HEK293 (cell line): Measurements from ENCODE around the gene ZNF425.
"Not testable (repeated sequence)": the region's sequence is repeated elsewhere in the genome, so short reads cannot be mapped to it uniquely, and the experiment has no call there.

Experiments used
- CTCF ChIA-PET: fragments of 350-600 bp; formaldehyde crosslinking; extraction: SDS; loops from one replicate; lab custom pipeline; 2021; ENCODE audit warnings: antibody characterized with exemption; lab: Yijun Ruan, JAX
- POLR2A ChIA-PET: fragments of 300-600 bp; formaldehyde crosslinking; extraction: SDS; loops from one replicate; lab custom pipeline; 2020; ENCODE audit warnings: antibody characterized with exemption, inconsistent platforms; lab: Yijun Ruan, JAX
- H3K27ac ChIP-seq: fragments of 200-500 bp; sonication (Bioruptor generic); 2 replicates; pipeline ENCODE4 v1.5.1; 2014; ENCODE audit warnings: low read depth, low read length, control low read depth, inconsistent platforms; ENCODE audit errors: extremely low read depth
- H3K36me3 ChIP-seq, 2 experiments: fragments of 200-500 bp in 1 of 2; sonication (Bioruptor generic) in 1 of 2; 1 replicate in 1 of 2; 2 replicates in 1 of 2; pipeline ENCODE4 v1.5.1; 2014 to 2017; ENCODE audit warnings: inconsistent platforms in 2 of 2, low read length in 2 of 2; ENCODE audit not compliant: control insufficient read depth in 2 of 2, insufficient read depth in 1 of 2
- H3K4me1 ChIP-seq: fragments of 200-500 bp; sonication (Bioruptor generic); 2 replicates; pipeline ENCODE4 v1.5.1; 2014; ENCODE audit warnings: mild to moderate bottlenecking, low read length, inconsistent platforms; ENCODE audit not compliant: control insufficient read depth, insufficient read depth
- H3K4me3 ChIP-seq: 2 replicates; pipeline ENCODE4 v1.5.1; 2011; ENCODE audit warnings: low read depth, mild to moderate bottlenecking, control low read depth, low read length, moderate library complexity
- H3K9me3 ChIP-seq: fragments of 200-500 bp; sonication (Bioruptor generic); 2 replicates; pipeline ENCODE4 v1.5.1; 2014; ENCODE audit warnings: low read depth, low read length, inconsistent platforms; ENCODE audit not compliant: control insufficient read depth, insufficient read depth
- EGR2 ChIP-seq: fragments of 450-650 bp; formaldehyde crosslinking; IDR thresholded peaks from 2 replicates; pipeline ENCODE4 v1.5.1; 2016; ENCODE audit warnings: low read depth, missing biosample characterization, missing genetic modification characterization
- GLIS1 ChIP-seq: fragments of 450-650 bp; formaldehyde crosslinking; IDR thresholded peaks from 2 replicates; pipeline ENCODE4 v1.5.1; 2016; ENCODE audit warnings: missing biosample characterization, missing genetic modification characterization
- GLIS2 ChIP-seq: fragments of 450-650 bp; formaldehyde crosslinking; IDR thresholded peaks from 2 replicates; pipeline ENCODE4 v1.5.1; 2016; ENCODE audit warnings: missing biosample characterization, missing genetic modification characterization
- KLF1 ChIP-seq: fragments of 450-650 bp; formaldehyde crosslinking; IDR thresholded peaks from 2 replicates; pipeline ENCODE4 v1.5.1; 2016; ENCODE audit warnings: missing biosample characterization, missing genetic modification characterization
- KLF7 ChIP-seq: fragments of 450-650 bp; formaldehyde crosslinking; IDR thresholded peaks from 2 replicates; pipeline ENCODE4 v1.5.1; 2016; ENCODE audit warnings: missing biosample characterization, missing genetic modification characterization, borderline replicate concordance
- OSR2 ChIP-seq: fragments of 450-650 bp; formaldehyde crosslinking; IDR thresholded peaks from 2 replicates; pipeline ENCODE4 v1.5.1; 2016; ENCODE audit warnings: missing biosample characterization, missing genetic modification characterization
- PRDM1 ChIP-seq: fragments of 450-650 bp; formaldehyde crosslinking; IDR thresholded peaks from 2 replicates; pipeline ENCODE4; 2016; ENCODE audit warnings: missing biosample characterization, missing genetic modification characterization
- PRDM6 ChIP-seq: fragments of 450-650 bp; formaldehyde crosslinking; IDR thresholded peaks from 2 replicates; pipeline ENCODE4 v1.5.1; 2017; ENCODE audit warnings: missing biosample characterization, missing genetic modification characterization
- SCRT2 ChIP-seq: fragments of 450-650 bp; formaldehyde crosslinking; IDR thresholded peaks from 2 replicates; pipeline ENCODE4 v1.5.1; 2016; ENCODE audit warnings: missing biosample characterization, missing genetic modification characterization
- SP3 ChIP-seq: fragments of 450-650 bp; formaldehyde crosslinking; IDR thresholded peaks from 2 replicates; pipeline ENCODE4 v1.5.1; 2016; ENCODE audit warnings: missing biosample characterization, missing genetic modification characterization
- SP7 ChIP-seq: fragments of 450-650 bp; formaldehyde crosslinking; IDR thresholded peaks from 2 replicates; pipeline ENCODE4 v1.5.1; 2016; ENCODE audit warnings: missing biosample characterization, missing genetic modification characterization
- ZBTB17 ChIP-seq: fragments of 450-650 bp; formaldehyde crosslinking; IDR thresholded peaks from 2 replicates; pipeline ENCODE4 v1.5.1; 2016; ENCODE audit warnings: missing biosample characterization, missing genetic modification characterization
- ZFHX2 ChIP-seq: fragments of 450-650 bp; formaldehyde crosslinking; conservative IDR thresholded peaks from 2 replicates; pipeline ENCODE4 v1.5.1; 2016; ENCODE audit warnings: missing biosample characterization, missing genetic modification characterization
- ZFP37 ChIP-seq: fragments of 450-650 bp; formaldehyde crosslinking; IDR thresholded peaks from 2 replicates; pipeline ENCODE4 v1.5.1; 2016; ENCODE audit warnings: missing biosample characterization, missing genetic modification characterization
- ZIC2 ChIP-seq: fragments of 450-650 bp; formaldehyde crosslinking; IDR thresholded peaks from 2 replicates; pipeline ENCODE4 v1.5.1; 2016; ENCODE audit warnings: missing biosample characterization, missing genetic modification characterization
- ZNF2 ChIP-seq: fragments of 450-650 bp; formaldehyde crosslinking; IDR thresholded peaks from 2 replicates; pipeline ENCODE4 v1.5.1; 2016; ENCODE audit warnings: missing biosample characterization, missing genetic modification characterization
- ZNF335 ChIP-seq: fragments of 450-650 bp; formaldehyde crosslinking; conservative IDR thresholded peaks from 2 replicates; pipeline ENCODE4 v1.5.1; 2016; ENCODE audit warnings: missing biosample characterization, missing genetic modification characterization
- ZNF362 ChIP-seq: fragments of 450-650 bp; formaldehyde crosslinking; IDR thresholded peaks from 2 replicates; pipeline ENCODE4 v1.5.1; 2016; ENCODE audit warnings: missing biosample characterization, missing genetic modification characterization
- ZNF366 ChIP-seq: fragments of 450-650 bp; formaldehyde crosslinking; conservative IDR thresholded peaks from 2 replicates; pipeline ENCODE4 v1.5.1; 2016; ENCODE audit warnings: missing biosample characterization, missing genetic modification characterization
- ZNF629 ChIP-seq: fragments of 450-650 bp; formaldehyde crosslinking; IDR thresholded peaks from 2 replicates; pipeline ENCODE4 v1.5.1; 2017; ENCODE audit warnings: missing biosample characterization, missing genetic modification characterization
- ZSCAN23 ChIP-seq: fragments of 450-650 bp; formaldehyde crosslinking; IDR thresholded peaks from 2 replicates; pipeline ENCODE4 v1.5.1; 2016; ENCODE audit warnings: missing biosample characterization, missing genetic modification characterization
- TF ChIP-seq, protein P1 (sequence below): fragments of 450-650 bp; formaldehyde crosslinking; IDR thresholded peaks from 2 replicates; pipeline ENCODE4 v1.5.1; 2016; ENCODE audit warnings: missing biosample characterization, missing genetic modification characterization
- TF ChIP-seq, protein P2 (sequence below): fragments of 450-650 bp; formaldehyde crosslinking; IDR thresholded peaks from 2 replicates; pipeline ENCODE4 v1.5.1; 2016; ENCODE audit warnings: missing biosample characterization, missing genetic modification characterization

Gene ZNF425

DNA sequence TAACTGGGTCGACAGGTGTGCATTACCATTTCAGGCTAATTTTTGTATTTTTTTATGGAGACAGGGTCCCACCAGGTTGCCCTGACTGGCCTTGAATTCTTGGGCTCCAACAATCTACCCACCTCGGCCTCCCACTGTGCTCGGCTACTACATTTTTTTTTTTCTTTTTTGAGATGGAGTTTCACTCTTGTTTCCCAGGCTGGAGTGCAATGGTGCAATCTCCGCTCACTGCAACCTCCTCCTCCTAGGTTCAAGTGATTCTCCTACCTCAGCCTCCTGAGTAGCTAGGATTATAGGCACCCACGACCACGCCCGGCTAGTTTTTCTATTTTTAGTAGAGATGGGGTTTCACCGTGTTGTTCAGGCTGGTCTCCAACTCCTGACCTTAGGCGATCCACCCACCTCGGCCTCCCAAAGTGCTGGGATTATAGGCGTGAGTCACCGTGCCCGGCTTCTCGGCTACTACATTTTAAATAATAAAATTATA is 18.4 kb upstream of the ZNF425 start:
- POLR2A ChIA-PET: interaction anchor here (1.2 kb wide), 1 partner anchor 19 kb away, joined by 4 read pairs; the partner anchor contains the start of gene ZNF425
- TF ChIP-seq ZNF335 (tag by site-specific recombination): peak; percentile 58
- TF ChIP-seq SP7: peak; percentile 60; the same call in 1 of the 2 replicates
- peak; percentile 14; the same call in 1 of the 2 replicates for TF ChIP-seq SP3 (tag by site-specific recombination)
- peak; percentile 65 for TF ChIP-seq ZBTB17 (tag by site-specific recombination)
- peak; percentile 88 for TF ChIP-seq KLF1 (tag by site-specific recombination)
- TF ChIP-seq EGR2 (tag by site-specific recombination): peak; percentile 88
- TF ChIP-seq PRDM6 (tag by site-specific recombination): 0 out of 2 replicates have a peak, but pooled peaks have one; percentile 25
- 0 out of 2 replicates have a peak, but pooled peaks have one; percentile 19 for TF ChIP-seq ZNF629 (tag by site-specific recombination)
- TF ChIP-seq SCRT2 (tag by site-specific recombination): peak; percentile 70
- peak; percentile 50 for TF ChIP-seq ZIC2 (tag by site-specific recombination)
- TF ChIP-seq GLIS2 (tag by site-specific recombination): 0 out of 2 replicates have a peak, but pooled peaks have one; percentile 17
- TF ChIP-seq PRDM1 (tag by site-specific recombination): 0 out of 2 replicates have a peak, but pooled peaks have one; percentile 5
- peak; percentile 38; the same call in 1 of the 2 replicates for TF ChIP-seq ZNF2 (tag by site-specific recombination)
- TF ChIP-seq OSR2 (tag by site-specific recombination): peak; percentile 71
- TF ChIP-seq ZSCAN23 (tag by site-specific recombination): peak; percentile 54; the same call in 1 of the 2 replicates
- TF ChIP-seq, protein P1, sequence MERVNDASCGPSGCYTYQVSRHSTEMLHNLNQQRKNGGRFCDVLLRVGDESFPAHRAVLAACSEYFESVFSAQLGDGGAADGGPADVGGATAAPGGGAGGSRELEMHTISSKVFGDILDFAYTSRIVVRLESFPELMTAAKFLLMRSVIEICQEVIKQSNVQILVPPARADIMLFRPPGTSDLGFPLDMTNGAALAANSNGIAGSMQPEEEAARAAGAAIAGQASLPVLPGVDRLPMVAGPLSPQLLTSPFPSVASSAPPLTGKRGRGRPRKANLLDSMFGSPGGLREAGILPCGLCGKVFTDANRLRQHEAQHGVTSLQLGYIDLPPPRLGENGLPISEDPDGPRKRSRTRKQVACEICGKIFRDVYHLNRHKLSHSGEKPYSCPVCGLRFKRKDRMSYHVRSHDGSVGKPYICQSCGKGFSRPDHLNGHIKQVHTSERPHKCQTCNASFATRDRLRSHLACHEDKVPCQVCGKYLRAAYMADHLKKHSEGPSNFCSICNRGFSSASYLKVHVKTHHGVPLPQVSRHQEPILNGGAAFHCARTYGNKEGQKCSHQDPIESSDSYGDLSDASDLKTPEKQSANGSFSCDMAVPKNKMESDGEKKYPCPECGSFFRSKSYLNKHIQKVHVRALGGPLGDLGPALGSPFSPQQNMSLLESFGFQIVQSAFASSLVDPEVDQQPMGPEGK (tag by site-specific recombination): peak; percentile 59
- TF ChIP-seq ZFP37 (tag by site-specific recombination): 0 out of 2 replicates have a peak, but pooled peaks have one; percentile 47
- peak; percentile 89 for TF ChIP-seq ZNF362 (tag by site-specific recombination)
- TF ChIP-seq ZFHX2 (tag by site-specific recombination): peak; percentile 83
- TF ChIP-seq ZNF366 (tag by site-specific recombination): peak; percentile 40; the same call in 1 of the 2 replicates
- TF ChIP-seq, protein P2, sequence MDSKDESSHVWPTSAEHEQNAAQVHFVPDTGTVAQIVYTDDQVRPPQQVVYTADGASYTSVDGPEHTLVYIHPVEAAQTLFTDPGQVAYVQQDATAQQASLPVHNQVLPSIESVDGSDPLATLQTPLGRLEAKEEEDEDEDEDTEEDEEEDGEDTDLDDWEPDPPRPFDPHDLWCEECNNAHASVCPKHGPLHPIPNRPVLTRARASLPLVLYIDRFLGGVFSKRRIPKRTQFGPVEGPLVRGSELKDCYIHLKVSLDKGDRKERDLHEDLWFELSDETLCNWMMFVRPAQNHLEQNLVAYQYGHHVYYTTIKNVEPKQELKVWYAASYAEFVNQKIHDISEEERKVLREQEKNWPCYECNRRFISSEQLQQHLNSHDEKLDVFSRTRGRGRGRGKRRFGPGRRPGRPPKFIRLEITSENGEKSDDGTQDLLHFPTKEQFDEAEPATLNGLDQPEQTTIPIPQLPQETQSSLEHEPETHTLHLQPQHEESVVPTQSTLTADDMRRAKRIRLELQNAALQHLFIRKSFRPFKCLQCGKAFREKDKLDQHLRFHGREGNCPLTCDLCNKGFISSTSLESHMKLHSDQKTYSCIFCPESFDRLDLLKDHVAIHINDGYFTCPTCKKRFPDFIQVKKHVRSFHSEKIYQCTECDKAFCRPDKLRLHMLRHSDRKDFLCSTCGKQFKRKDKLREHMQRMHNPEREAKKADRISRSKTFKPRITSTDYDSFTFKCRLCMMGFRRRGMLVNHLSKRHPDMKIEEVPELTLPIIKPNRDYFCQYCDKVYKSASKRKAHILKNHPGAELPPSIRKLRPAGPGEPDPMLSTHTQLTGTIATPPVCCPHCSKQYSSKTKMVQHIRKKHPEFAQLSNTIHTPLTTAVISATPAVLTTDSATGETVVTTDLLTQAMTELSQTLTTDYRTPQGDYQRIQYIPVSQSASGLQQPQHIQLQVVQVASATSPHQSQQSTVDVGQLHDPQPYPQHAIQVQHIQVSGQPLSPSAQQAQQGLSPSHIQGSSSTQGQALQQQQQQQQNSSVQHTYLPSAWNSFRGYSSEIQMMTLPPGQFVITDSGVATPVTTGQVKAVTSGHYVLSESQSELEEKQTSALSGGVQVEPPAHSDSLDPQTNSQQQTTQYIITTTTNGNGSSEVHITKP (tag by site-specific recombination): peak; percentile 60; the same call in 1 of the 2 replicates
- TF ChIP-seq GLIS1 (tag by site-specific recombination): peak; percentile 76
- peak; percentile 73 for TF ChIP-seq KLF7 (tag by site-specific recombination)
- not testable (repeated sequence) for H3K4me3 ChIP-seq, H3K4me1 ChIP-seq, H3K27ac ChIP-seq, H3K9me3 ChIP-seq, H3K36me3 ChIP-seq
- CTCF ChIA-PET: interaction anchor here (0.6 kb wide), 1 partner anchor 46 kb away, joined by 3 read pairs; no protein-coding TSS in a partner anchor
